ENCODE measurements around the gene HIPK1.

DNA sequence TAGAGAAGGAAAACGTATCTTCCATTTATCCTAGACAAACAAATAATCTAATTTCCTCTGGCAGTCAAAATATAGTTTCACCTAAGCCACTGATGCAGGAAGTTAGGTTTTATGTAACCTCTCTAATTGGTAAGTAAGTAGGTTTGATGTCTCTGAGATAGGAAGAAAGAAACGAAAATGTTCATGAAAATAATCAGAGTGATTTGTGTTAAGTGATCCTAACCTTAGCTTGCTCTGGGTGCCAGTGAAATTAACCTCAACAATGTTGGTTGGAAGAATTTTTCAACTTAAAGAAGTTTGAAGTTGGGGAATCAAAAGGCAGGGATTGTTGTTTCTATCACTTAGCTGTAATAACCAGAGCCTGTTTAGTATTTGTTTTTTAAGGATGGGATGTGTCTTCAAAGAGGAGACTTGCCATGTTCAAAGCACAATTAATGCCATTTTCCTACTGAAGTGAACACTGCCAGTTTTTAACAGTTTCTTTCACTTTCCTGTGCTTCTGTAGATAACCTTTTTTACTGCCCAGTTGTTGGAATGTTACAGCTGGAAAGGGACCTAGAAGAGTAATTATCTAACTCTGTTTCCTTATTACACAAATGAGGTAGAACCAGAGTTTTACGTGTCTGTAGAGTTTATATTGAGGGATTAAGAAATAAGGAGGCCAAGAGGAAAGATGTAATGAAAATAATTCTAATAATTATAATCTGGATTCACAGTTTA, 18.4 kb downstream of the HIPK1 start:
- TF ChIP-seq, protein P1, sequence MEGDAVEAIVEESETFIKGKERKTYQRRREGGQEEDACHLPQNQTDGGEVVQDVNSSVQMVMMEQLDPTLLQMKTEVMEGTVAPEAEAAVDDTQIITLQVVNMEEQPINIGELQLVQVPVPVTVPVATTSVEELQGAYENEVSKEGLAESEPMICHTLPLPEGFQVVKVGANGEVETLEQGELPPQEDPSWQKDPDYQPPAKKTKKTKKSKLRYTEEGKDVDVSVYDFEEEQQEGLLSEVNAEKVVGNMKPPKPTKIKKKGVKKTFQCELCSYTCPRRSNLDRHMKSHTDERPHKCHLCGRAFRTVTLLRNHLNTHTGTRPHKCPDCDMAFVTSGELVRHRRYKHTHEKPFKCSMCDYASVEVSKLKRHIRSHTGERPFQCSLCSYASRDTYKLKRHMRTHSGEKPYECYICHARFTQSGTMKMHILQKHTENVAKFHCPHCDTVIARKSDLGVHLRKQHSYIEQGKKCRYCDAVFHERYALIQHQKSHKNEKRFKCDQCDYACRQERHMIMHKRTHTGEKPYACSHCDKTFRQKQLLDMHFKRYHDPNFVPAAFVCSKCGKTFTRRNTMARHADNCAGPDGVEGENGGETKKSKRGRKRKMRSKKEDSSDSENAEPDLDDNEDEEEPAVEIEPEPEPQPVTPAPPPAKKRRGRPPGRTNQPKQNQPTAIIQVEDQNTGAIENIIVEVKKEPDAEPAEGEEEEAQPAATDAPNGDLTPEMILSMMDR (IDR thresholded peaks at IDR 0.05): no peak
- TF ChIP-seq POLR2A (IDR thresholded peaks at IDR 0.05): no peak
